ENCODE results near the gene OSBPL2.

OSBPL2 gene

DNA sequence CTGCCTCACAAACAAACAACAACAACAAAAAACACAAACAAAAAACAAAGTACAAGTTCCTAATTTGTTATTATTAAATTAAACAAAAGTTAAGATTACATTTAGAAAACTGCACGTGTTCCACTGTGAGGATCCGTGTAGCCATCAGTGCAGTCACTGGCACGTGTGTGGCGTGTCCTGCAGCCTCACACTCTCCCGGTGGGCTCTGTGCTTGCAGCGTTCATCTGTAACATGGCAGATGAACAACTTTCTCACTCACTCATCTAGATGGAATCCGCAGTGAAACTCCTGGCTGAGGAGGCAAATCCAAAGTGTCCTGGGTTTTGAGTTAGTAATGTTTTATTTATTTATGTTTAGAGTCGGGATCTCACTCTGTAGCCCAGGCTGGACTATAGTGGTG, 51.6 kb downstream of the OSBPL2 start:
- ChIA-PET POLR2A (ENCODE audit: low non-redundant PET) (no interaction called here), CTCF (no interaction called here)
- 0 out of 2 replicates have a peak overlapping the region, but pooled peaks have one; percentile 2 for H3K27ac ChIP-seq
- DNase-seq (ENCODE audit: low spot score) = no peak
- TF ChIP-seq, protein P1, sequence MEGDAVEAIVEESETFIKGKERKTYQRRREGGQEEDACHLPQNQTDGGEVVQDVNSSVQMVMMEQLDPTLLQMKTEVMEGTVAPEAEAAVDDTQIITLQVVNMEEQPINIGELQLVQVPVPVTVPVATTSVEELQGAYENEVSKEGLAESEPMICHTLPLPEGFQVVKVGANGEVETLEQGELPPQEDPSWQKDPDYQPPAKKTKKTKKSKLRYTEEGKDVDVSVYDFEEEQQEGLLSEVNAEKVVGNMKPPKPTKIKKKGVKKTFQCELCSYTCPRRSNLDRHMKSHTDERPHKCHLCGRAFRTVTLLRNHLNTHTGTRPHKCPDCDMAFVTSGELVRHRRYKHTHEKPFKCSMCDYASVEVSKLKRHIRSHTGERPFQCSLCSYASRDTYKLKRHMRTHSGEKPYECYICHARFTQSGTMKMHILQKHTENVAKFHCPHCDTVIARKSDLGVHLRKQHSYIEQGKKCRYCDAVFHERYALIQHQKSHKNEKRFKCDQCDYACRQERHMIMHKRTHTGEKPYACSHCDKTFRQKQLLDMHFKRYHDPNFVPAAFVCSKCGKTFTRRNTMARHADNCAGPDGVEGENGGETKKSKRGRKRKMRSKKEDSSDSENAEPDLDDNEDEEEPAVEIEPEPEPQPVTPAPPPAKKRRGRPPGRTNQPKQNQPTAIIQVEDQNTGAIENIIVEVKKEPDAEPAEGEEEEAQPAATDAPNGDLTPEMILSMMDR (conservative IDR thresholded peaks at IDR 0.05; ENCODE audit: low read depth) = no peak

DNA sequence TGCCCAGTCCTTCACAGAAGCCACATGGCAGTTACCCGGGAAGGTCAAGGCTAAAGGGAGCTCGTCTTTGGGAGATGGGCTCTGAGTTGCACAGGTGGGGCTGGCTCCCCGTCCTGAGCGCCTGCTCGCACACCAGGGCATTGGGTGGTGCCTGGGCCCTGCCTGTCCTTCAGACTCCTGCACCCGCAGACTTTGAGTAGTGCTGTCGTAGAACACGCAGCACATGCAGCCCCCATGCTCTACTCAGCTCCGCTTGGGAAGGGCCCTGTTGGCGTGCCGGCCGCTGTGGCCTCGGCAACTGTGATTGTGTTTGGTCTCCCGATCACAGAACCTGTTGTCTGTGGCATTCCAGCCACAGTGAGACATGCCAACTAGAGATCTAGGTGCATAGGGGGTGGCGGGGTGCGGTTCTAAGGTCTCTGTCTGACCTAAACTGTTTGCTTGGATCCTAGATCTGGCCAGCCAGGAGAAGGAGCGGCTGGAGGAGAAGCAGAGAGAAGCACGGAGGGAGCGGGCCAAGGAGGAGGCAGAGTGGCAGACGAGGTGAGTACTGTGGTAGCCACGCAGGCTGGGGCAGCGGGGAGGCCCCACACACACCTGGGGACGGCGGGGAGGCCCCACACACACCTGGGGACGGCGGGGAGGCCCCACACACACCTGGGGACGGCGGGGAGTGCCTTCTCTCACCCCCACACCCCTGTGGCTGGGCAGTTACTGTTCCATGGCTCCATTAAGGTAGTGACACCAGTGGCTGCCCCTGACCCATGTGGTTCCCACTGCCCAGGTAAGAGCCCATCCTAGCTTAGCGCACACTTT, 53.1 kb downstream of the OSBPL2 start:
- POLR2A ChIA-PET (ENCODE audit: low non-redundant PET) = interaction anchor here (0.6 kb wide), 1 partner anchor 95 kb away, joined by 3 read pairs; the partner anchor contains the start of gene RPS21
- TF ChIP-seq, protein P1 (conservative IDR thresholded peaks at IDR 0.05; ENCODE audit: low read depth) = no peak

DNA sequence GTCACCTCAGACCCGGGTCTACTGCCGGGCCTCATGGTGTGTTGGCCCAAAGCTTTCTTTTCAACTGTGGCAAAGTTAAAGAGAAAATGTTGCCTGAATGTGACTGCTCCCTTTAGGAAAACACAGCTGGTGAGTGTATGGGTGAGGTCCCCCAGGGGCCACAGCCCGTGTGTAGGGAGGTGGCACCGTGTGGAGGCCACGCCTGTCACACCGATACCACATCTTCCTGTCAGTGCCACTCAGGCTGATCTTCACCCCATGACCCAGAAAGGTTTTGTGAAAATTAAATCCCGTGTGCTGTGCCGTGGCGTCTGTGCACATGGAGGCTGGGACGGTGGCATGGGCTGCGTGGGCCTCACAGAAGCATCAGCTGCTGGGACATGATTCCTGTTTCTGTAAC, 53.8 kb downstream of the OSBPL2 start:
- H3K27ac ChIP-seq = peak overlapping the region; percentile 3; the same call in 1 of the 2 replicates
- ChIA-PET POLR2A (ENCODE audit: low non-redundant PET) (interaction anchor here (0.6 kb wide), 1 partner anchor 95 kb away, joined by 3 read pairs; the partner anchor contains the start of gene RPS21), CTCF (no interaction called here)
- TF ChIP-seq, protein P1 (conservative IDR thresholded peaks at IDR 0.05; ENCODE audit: low read depth) = no peak
- DNase-seq (ENCODE audit: low spot score) = no peak

More for the DNA sequence above, 53.1 kb downstream of the OSBPL2 start:
- CTCF ChIA-PET = no interaction called here
- H3K27ac ChIP-seq = peak overlapping the region; percentile 3
- no peak for DNase-seq (ENCODE audit: low spot score)

DNA sequence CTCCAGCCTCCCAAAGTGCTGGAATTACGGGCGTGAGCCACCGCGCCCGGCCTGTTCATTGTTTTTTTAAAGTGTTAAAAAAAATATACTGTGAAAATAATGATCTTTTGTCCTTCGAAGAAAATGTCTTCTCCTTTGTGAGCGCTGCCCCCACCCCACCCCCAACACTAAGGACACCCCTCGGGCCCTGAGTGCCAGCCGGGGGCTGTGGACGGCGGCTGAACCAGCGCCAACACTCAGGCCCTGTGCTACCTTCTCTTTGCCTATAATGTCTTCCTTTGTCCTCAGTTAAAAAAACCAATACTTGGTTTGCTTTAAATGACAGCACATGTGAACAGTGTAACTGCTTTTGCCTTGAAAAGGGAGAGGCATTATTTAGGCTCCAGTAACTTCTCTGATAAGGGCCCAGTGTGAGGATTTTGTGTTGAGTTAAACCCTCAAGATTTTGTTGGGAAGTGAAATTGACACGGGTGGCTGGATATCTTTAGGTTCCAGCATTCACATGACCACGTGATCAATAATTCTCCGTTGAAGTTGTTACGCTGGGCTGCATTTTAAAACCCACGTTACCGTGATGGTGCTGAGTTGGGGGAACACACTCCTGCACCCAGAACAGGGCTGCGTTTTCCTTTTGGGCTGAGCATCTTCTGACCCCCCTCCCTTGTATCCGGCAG, 54.9 kb downstream of the OSBPL2 start:
- no peak for DNase-seq (ENCODE audit: low spot score)
- H3K27ac ChIP-seq = no peak overlapping the region
- TF ChIP-seq, protein P1 (conservative IDR thresholded peaks at IDR 0.05; ENCODE audit: low read depth) = no peak
- ChIA-PET POLR2A (ENCODE audit: low non-redundant PET) (no interaction called here), CTCF (interaction anchor here (0.6 kb wide), 2 partner anchors 9 to 89 kb away, joined by 3 read pairs; partner anchors contain the start of gene ADRM1)

DNA sequence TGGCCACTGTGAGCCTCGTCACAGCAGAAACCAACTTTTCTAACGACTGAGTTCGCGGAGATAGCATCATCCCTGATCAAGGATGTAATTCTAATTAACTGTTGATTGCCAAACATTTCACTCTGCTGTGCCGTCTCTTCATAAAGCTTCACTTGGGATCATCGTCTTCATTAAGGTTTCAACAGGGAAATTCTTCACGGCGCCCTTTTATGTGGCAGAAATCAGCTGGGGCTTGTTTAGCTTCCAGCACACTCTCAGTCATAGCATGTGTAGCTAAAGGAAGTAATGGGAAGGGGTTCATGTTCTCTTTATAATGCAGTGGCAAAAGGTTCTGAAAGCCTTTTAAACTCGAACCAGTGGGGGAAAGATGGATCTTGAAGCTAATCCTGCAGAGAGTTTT, 55.6 kb downstream of the OSBPL2 start:
- DNase-seq (ENCODE audit: low spot score) = no peak
- no peak overlapping the region for H3K27ac ChIP-seq
- ChIA-PET POLR2A (ENCODE audit: low non-redundant PET) (no interaction called here), CTCF (interaction anchor here (0.6 kb wide), 2 partner anchors 9 to 88 kb away, joined by 3 read pairs; partner anchors contain the start of gene ADRM1)
- TF ChIP-seq, protein P1 (conservative IDR thresholded peaks at IDR 0.05; ENCODE audit: low read depth) = no peak

DNA sequence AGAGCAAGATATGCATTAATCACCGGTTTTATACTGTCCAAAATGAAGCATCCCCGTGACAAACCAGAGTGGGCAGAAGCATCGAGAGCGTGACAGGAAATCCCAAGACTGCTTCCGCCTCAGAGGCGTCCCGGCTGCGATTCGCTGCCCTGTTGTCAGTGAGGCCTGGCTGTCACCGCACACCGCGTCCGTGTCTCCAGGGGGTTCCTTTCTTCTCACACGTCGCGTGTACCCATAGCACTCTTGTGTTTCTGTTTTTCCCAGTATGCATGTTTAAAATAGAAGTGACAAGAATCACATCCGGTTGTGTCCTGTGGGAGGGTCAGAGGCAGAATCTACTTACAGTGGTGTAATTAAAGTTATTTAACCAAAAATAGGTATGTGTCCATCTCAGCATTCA, 56.2 kb downstream of the OSBPL2 start:
- ChIA-PET CTCF (no interaction called here), POLR2A (ENCODE audit: low non-redundant PET) (no interaction called here)
- TF ChIP-seq, protein P1 (conservative IDR thresholded peaks at IDR 0.05; ENCODE audit: low read depth) = no peak
- 0 out of 2 replicates have a peak overlapping the region, but pooled peaks have one; percentile 18 for H3K27ac ChIP-seq
- no peak for DNase-seq (ENCODE audit: low spot score)
